HG03025 (cell line): ENCODE results near the gene SRR.
"Not testable (repeated sequence)": the region's sequence is repeated elsewhere in the genome, so short reads cannot be mapped to it uniquely, and the experiment has no call there.

Source experiments
- ATAC-seq: cut with Tn5 transposase; IDR thresholded peaks from one replicate; pipeline ENCODE4 v1.9.1; 2021; ENCODE audit warnings: mild to moderate bottlenecking, moderate library complexity; ENCODE audit not compliant: unreplicated experiment, low FRiP score

SRR gene

GRCh38 chr17:2289878-2290478 lies 13.8 kb upstream of the SRR start:
- no peak for ATAC-seq

GRCh38 chr17:2292100-2292499 lies 11.7 kb upstream of the SRR start:
- ATAC-seq = no peak

DNA sequence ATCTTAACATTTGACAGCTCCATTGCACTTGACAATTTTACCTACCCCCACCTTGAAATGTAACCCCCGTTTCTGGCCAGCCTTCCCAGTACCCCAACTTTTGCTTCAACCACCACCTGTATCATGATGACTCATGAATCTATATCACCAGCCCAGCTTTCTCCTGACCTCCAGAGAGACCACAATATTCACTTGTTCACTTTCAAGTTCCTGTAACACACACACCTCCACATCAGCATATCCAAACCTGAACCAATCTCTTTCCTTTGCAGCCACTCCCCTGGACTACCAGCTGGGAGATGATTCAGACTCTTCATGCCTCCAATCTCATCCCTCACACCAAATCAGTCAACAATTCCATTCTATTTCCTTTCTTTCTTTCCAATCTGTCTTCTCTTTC lies 8.2 kb upstream of the SRR start:
- no peak for ATAC-seq

DNA sequence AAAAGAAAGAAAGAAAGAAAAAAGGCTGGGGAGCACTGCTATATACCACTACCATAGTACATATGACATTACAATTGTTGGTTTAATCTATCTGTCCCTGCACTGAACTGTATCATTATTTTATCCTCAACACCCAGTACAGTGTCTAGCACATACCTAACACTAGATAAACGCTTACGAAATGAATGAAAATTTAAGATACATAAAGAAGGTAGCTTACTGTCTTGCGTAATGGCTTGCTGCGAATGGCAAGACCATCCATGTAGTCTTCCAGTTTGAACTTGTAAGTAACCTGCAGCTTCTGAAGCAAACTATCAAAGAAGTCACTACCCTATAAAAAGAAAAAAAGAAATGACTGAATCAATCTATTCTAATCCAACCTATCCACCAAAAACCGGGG lies 6.7 kb upstream of the SRR start:
- no peak for ATAC-seq

DNA sequence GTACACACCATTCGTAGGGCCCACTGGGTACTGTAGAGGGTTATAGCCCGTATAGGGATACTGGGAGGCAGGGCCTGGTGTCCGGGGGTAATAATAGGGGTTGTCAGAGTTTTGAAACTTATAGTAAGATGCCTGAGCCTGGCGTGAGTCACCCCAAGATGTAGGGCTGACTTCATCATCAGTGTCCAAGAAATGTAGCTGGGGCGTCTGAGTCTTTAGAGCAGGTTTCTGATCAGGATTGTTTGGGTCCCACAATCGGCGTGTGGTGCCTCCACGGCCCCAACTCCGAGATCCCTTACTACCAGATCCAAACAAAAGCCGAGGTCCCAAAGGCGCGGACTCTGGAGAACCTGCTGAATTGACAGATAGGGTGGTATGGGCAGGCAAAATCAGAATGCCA lies 4.6 kb upstream of the SRR start:
- no peak for ATAC-seq

DNA sequence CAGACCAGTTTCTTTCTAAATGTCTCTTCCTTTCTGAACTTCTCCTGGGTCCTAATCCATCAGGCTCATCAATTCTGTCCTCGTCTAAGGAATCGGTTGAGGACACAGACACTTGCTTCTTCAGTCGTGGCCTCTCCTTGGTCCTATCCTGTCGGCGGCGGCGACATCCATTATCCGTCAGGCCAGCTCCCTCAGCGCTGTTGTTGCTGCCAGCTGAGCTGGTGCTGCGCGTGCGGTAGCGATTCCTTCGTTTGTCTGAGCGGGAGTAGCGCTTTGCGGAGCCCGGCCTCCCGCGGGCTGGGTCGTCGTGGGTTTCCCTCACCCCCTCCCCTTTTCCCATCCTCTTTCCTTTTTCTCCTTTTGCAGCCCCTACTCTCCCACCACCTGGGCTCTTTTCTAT lies 4.0 kb upstream of the SRR start:
- no peak for ATAC-seq

DNA sequence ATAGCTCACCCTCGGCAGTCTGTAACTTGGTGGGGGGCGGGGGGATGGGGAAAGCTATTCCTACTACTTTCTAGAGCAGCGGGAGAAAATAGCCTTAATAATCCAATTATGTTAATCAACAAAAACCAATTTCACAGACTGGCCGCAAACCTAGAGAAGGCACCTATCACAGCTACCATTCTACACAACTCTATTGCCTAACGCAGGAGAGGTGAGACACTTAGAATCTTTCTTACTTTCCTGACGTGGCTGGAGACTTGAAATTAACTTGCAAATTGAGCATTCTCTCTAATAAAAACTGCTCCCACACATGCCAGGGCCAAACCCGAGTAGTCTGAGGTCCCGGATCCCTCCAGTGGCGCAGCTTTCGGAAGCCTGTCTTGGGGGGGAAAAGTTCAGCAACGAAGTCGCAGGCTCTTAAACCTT lies 959 bp upstream of the SRR start:
- ATAC-seq = no peak

DNA sequence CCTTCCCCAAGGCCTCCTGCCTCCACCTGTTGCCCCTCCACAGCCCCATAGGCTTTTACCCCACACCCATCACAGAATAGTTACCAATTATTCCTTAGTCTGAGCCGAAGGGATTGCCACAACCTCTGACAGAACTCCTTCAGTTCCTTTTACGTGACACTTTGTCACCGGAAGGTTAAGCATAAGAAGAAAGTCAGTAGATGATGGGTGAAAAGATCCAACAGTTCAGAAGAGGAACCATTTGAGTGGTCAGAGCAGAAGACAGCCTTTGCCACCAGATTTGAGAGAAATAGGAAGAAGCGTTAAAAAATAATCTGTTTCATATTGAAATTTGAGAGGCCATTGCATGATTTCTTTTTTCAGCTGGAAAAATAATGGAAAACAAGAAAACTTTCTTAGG lies 1.2 kb downstream of the SRR start:
- no peak for ATAC-seq

- no peak for ATAC-seq
Observed at GRCh38 chr17:2309338-2310154, 5.8 kb downstream of the SRR start.

GRCh38 chr17:2312736-2313135 lies 9.0 kb downstream of the SRR start:
- ATAC-seq = no peak

GRCh38 chr17:2316916-2317205 lies 13.1 kb downstream of the SRR start:
- not testable (repeated sequence) for ATAC-seq

DNA sequence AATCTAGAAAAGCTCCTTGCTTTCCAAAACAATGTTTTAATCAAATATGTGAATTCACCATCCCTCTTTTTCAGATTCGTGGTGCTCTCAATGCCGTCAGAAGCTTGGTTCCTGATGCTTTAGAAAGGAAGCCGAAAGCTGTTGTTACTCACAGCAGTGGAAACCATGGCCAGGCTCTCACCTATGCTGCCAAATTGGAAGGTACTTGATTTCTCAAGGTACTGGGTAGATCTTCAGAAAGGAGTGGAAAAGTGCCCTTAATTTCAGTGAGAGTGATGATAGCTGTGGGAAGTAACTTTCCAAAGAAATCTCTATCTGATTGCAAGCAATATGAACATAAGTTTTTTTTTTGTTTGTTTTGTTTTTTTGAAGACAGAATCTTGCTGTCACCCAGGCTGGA lies 14.0 kb downstream of the SRR start:
- no peak for ATAC-seq

GRCh38 chr17:2319051-2319450 lies 15.3 kb downstream of the SRR start:
- no peak for ATAC-seq

DNA sequence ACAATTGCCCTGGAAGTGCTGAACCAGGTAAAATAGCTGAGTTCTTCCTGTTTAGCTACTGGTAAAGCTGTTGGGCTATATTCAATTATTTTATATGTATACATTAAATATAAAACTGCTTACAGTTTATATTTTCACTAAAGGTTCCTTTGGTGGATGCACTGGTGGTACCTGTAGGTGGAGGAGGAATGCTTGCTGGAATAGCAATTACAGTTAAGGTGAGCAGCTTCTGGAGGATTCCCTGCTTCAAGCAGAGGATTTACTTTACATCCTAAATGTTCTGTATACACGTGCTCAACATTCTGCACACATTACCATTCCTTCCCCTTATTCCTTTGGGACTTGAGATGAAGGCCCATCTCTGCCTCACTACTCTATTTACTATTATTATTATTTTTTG lies 17.6 kb downstream of the SRR start:
- no peak for ATAC-seq

- no peak for ATAC-seq
Observed at GRCh38 chr17:2323629-2324314, 20.0 kb downstream of the SRR start.

DNA sequence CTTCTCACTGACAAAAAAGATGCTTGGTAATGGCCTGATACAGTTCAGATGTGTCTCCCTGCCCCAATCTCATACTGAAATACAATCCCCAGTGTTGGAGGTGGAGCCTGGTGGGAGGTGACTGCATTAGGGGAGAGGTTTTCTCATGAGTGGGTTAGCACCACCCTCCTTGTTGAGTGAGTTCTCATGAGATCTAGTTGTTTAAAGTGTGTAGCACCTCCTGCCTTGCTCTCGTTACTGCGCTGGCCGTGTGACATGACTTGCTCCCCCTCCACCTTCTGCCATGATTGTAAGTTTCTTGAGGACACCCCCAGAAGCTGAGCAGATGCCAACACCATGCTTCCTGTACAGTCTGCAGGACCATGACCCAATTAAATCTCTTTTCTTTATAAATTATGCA lies 27.6 kb downstream of the SRR start:
- ATAC-seq = no peak

GRCh38 chr17:2335726-2336214 lies 32.0 kb downstream of the SRR start:
- ATAC-seq = no peak

GRCh38 chr17:2336215-2336851 lies 32.6 kb downstream of the SRR start, which contains the start of gene TSR1:
Gene TSR1 (minus strand): TSS chr17:2336457. CDS start chr17:2336427, 30 bp downstream.
- ATAC-seq = peak; percentile 61

DNA sequence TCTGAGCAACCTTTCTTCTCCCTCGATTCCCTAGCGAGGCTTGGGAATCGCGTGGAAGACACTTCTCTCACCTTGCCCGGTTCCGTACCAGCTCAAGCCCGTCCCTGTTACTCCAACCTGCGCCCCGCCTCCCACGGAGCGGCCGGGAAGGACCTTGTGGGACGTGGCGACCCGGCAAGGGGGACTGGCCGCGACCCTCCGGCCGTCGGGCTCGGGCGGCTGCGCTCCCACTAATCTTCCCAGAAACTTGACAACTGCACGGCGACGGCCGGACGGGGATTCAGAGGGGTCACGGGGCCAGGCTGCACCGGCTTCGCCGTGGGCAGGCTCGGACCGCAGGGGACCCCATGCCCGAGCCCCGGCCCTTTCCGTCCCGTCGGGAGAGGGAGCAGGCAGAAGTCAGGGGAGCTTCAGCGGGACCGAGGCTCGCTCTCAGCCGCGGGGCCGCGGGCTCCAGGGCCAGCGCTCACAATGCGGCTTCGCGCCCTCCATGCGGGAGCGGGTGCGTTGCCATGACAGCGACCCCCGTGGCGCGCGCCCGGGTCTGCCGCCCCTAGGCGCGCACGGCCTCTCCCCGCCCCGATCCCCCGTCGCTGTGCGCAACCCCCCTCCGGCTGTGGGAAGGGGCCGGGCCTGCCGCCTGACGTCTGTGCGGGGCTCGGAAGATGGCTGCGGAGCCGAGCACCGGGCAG lies 33.2 kb downstream of the SRR start, which contains the start of gene SGSM2:
Gene SGSM2 (plus strand): TSS at position 650 of the 692 bp plus-strand sequence. CDS start 188 bp downstream, outside the sequence.
- ATAC-seq = peak; percentile 21

DNA sequence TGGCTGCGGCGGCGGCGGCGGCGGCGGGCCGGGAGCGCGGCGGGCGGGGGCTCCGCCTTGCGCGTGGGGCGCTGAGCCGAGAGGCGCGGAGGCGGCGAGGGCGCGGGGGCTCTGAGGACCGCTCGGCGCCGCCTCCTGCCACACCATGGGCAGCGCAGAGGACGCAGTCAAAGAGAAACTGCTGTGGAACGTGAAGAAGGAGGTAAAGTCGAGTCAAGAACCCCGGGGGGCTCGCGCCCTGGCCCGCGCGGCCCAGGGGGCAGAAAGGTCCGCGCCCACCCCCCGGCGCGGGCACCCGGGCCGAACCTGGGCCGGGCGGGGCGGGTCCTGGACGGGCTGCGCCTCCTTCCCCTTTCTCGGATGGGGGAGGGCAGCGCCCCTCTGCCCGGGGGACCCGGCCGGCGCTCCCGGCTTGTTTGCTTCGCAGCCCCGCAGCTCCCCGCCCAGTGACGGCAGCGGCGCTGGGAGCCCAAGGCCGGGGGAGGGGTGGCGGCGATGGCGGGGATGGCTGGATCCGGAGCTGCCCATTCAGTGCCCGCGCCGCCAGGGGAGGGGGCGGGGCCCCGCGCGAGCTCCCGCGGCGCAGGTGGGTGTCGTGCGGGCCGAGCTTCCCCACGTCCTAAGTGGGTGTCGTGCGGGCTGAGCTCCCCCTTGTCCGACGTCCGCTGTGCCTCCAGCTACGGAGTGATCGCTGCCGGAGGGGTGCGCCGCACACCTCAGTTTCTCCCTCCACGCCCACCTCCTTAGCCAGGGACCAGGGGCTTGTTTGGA lies 34.0 kb downstream of the SRR start:
- peak; percentile 20 for ATAC-seq
